DOHH2 (cell line): ENCODE data around the gene GNB1L.

Experiments
- H3F3A ChIP-seq: fragments of 200-600 bp; sonication (generic), shearing (Covaris generic); 2 replicates; pipeline ENCODE4 v1.6.0; 2016; ENCODE audit warnings: antibody characterized with exemption, mild to moderate bottlenecking; ENCODE audit not compliant: control insufficient read depth, insufficient read depth
- H3K27ac ChIP-seq: fragments of 200-600 bp; sonication (generic); 2 replicates; pipeline ENCODE4 v1.5.1; 2014; ENCODE audit warnings: low read depth, mild to moderate bottlenecking, low read length, moderate library complexity
- H3K27me3 ChIP-seq: fragments of 200-600 bp; sonication (generic); 2 replicates; pipeline ENCODE4 v1.6.1; 2014; ENCODE audit warnings: mild to moderate bottlenecking, low read length, mixed read lengths; ENCODE audit not compliant: control insufficient read depth
- H3K36me3 ChIP-seq: fragments of 200-600 bp; sonication (generic); 2 replicates; pipeline ENCODE4 v1.6.1; 2014; ENCODE audit warnings: mild to moderate bottlenecking, low read length, moderate library complexity, mixed read lengths; ENCODE audit not compliant: control insufficient read depth
- H3K4me1 ChIP-seq: fragments of 200-600 bp; sonication (generic); 2 replicates; pipeline ENCODE4 v1.6.1; 2014; ENCODE audit warnings: mild to moderate bottlenecking, low read length, mixed read lengths; ENCODE audit not compliant: control insufficient read depth
- H3K4me2 ChIP-seq: fragments of 200-600 bp; sonication (generic); 2 replicates; pipeline ENCODE4 v1.6.0; 2014; ENCODE audit warnings: mild to moderate bottlenecking, low read length, moderate library complexity
- H3K4me3 ChIP-seq: fragments of 200-600 bp; sonication (generic); 2 replicates; pipeline ENCODE4 v1.5.1; 2014; ENCODE audit warnings: mild to moderate bottlenecking, low read length, mixed read lengths
- H3K79me2 ChIP-seq: fragments of 200-600 bp; sonication (generic); 2 replicates; pipeline ENCODE4 v1.6.1; 2014; ENCODE audit warnings: mild to moderate bottlenecking, low read length, mixed read lengths; ENCODE audit not compliant: control insufficient read depth
- H3K9me2 ChIP-seq: fragments of 200-600 bp; sonication (generic); replicated peaks from 2 replicates; pipeline ENCODE4 v1.6.1; 2014; ENCODE audit warnings: mild to moderate bottlenecking, low read length, mixed read lengths; ENCODE audit not compliant: control insufficient read depth
- H3K9me3 ChIP-seq: fragments of 200-600 bp; sonication (generic); 2 replicates; pipeline ENCODE4 v1.6.1; 2014; ENCODE audit warnings: antibody characterized with exemption, low read length, mixed read lengths; ENCODE audit not compliant: control insufficient read depth, insufficient read depth
- H4K20me1 ChIP-seq: fragments of 200-600 bp; sonication (generic); 2 replicates; pipeline ENCODE4 v1.6.0; 2014; ENCODE audit warnings: low read depth, mild to moderate bottlenecking, antibody characterized with exemption, low read length, moderate library complexity; ENCODE audit not compliant: control insufficient read depth, insufficient read depth
- EZH2phosphoT487 ChIP-seq: fragments of 200-600 bp; sonication (generic); IDR thresholded peaks from 2 replicates; pipeline ENCODE4 v1.6.1; 2017; ENCODE audit warnings: borderline replicate concordance, mild to moderate bottlenecking, antibody characterized with exemption, low read length, moderate library complexity, mixed read lengths
- TF ChIP-seq, protein P1 (sequence below): fragments of 200-600 bp; sonication (generic); IDR thresholded peaks from one replicate; pipeline ENCODE4 v1.5.1; 2014; ENCODE audit warnings: antibody characterized with exemption, mild to moderate bottlenecking, low read depth, low read length; ENCODE audit not compliant: poor library complexity, severe bottlenecking

The GNB1L gene

DNA sequence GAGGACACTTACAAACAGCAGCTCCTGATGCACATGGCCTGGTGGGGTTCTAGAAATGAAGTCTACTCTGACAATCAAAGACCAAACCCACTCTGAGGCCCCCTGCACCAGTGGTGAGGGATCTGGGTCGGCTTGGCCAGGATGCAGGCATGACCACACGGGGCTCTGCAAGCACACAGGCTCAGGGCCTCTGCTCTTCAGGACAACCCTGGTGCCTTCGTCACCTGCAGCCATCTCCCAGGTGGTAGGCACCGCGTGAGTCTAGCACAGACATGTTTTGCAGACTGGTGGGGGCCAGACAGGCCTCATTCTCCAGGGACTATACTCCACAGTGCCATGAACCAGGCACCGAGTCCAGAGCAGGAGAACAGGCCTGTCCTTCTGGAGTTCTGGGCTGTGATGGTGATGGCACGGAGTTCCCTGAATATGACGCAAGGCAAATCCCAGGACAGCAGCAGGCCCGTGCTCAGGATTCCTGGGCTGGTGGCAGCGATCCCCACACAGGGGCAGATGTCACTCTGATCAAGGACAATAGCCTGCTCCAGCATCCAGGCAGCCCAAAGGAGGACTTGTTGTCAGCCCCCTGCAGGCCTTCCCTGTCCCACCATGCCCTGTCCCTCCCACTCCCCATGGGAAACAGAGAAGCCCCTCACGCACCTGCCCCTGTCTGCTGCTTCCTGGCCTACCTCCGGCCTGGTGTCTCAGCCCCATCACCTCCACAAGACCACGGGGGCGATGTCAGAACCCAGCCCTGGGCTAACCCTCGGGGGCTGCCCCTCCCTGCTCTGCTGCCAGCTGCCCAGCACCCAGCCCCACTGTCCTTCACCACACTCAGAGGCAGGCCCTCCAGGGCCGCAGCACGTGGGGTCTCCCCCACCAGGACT is 36.1 kb downstream of the GNB1L start:
- Histone ChIP-seq H3F3A (no peaks in the 10 kb centered on the region), H3K4me3 (no peak overlapping the region), H3K79me2 (no peaks in the 10 kb centered on the region), H3K36me3 (no peaks in the 10 kb centered on the region), H3K9me2 (no peaks in the 10 kb centered on the region), H3K4me2 (no peak overlapping the region), H3K9me3 (no peaks in the 10 kb centered on the region), H4K20me1 (no peaks in the 10 kb centered on the region), H3K27ac (no peak overlapping the region), H3K27me3 (no peaks in the 10 kb centered on the region), H3K4me1 (no peaks in the 10 kb centered on the region)
- TF ChIP-seq, protein P1, sequence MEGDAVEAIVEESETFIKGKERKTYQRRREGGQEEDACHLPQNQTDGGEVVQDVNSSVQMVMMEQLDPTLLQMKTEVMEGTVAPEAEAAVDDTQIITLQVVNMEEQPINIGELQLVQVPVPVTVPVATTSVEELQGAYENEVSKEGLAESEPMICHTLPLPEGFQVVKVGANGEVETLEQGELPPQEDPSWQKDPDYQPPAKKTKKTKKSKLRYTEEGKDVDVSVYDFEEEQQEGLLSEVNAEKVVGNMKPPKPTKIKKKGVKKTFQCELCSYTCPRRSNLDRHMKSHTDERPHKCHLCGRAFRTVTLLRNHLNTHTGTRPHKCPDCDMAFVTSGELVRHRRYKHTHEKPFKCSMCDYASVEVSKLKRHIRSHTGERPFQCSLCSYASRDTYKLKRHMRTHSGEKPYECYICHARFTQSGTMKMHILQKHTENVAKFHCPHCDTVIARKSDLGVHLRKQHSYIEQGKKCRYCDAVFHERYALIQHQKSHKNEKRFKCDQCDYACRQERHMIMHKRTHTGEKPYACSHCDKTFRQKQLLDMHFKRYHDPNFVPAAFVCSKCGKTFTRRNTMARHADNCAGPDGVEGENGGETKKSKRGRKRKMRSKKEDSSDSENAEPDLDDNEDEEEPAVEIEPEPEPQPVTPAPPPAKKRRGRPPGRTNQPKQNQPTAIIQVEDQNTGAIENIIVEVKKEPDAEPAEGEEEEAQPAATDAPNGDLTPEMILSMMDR, result no peak
- TF ChIP-seq EZH2phosphoT487, result no peak

DNA sequence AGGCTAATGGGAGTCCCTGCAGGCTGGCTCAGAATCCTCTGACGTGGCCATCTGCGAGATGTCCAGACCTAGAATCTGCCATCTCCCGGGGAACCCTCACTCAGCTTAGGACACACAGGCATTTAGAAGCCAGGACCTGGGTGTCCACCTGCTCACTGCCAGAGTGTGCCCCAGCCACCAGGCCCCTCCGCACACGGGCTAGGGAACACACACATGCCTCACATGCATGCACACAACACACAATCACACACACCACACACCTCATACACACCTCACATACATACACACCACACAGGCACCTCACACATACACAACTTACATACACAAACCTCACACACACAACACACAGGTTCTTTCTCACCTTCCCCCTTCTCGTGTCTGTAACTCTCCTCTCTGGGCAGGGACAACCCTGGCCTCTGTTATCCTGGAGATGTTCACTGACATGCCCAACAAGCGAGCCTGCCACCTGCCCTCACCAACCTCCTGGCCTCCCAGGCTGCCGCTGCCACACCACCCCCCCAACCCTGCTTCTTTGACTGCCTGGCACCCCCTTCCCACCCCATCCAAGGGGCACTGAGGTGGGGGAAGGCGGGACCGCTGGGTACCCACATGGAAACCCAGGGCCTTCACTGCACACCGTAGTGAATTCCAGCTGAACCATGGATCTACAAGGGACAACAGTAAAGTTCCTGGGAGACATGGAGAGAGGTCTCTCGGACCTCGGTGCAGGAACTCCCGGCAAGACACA is 38.1 kb downstream of the GNB1L start:
- Histone ChIP-seq H3K4me1 (no peaks in the 10 kb centered on the region), H3K36me3 (no peaks in the 10 kb centered on the region), H3K4me3 (no peak overlapping the region), H3K9me2 (no peaks in the 10 kb centered on the region), H3K79me2 (no peaks in the 10 kb centered on the region), H3K4me2 (no peak overlapping the region), H3K27me3 (no peaks in the 10 kb centered on the region), H3K27ac (no peak overlapping the region), H3F3A (no peaks in the 10 kb centered on the region), H4K20me1 (no peaks in the 10 kb centered on the region), H3K9me3 (no peaks in the 10 kb centered on the region)
- TF ChIP-seq, protein P1, result no peak
- TF ChIP-seq EZH2phosphoT487, result no peak

DNA sequence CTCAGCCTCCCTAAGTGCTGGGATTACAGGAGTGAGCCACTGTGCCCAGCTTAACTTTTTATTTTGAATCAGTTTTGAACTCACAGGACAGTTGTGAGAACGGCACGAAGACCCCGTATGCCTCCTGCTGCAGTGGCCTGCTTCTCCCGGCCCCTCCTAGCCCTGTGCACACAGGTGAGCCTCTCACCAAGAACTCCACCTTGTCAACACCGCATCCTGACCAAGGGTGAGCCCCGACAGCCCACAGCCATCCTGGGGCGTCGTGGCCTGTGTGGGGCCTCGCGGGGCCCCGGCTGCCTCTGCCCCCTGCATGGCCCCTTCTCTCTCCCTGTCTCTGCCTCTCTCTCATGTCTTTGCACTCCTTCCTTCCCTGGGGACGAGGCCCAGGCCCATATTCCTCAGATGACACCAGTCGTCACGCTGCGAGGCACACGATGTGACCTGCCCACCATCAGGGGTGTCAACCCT is 38.8 kb downstream of the GNB1L start:
- no peaks in the 10 kb centered on the region for H3K9me2 ChIP-seq
- H3K4me3 ChIP-seq, result no peak overlapping the region
- no peaks in the 10 kb centered on the region for H4K20me1 ChIP-seq
- H3F3A ChIP-seq, result no peaks in the 10 kb centered on the region
- H3K4me2 ChIP-seq, result no peak overlapping the region
- TF ChIP-seq, protein P1, result no peak
- no peak for TF ChIP-seq EZH2phosphoT487
- no peaks in the 10 kb centered on the region for H3K79me2 ChIP-seq
- no peaks in the 10 kb centered on the region for H3K4me1 ChIP-seq
- no peaks in the 10 kb centered on the region for H3K9me3 ChIP-seq
- no peak overlapping the region for H3K27ac ChIP-seq
- H3K36me3 ChIP-seq, result no peaks in the 10 kb centered on the region
- no peaks in the 10 kb centered on the region for H3K27me3 ChIP-seq
